OCI-LY3 (cell line): ENCODE data around the gene MGRN1.

Experiments used
- H2AFZ ChIP-seq: fragments of 200-600, 300-600 bp; shearing (Covaris generic); 2 replicates; pipeline ENCODE4 v1.6.0; 2014; ENCODE audit warnings: antibody characterized with exemption, low read depth, low read length
- H3K27ac ChIP-seq: fragments of 200-600, 300-600 bp; sonication (generic); 2 replicates; pipeline ENCODE4 v1.5.1; 2014; ENCODE audit warnings: mild to moderate bottlenecking, low read length, moderate library complexity, mixed read lengths
- H3K27me3 ChIP-seq: fragments of 200-600, 300-600 bp; sonication (generic); 2 replicates; pipeline ENCODE4 v1.6.1; 2014; ENCODE audit warnings: low read depth, low read length, mixed read lengths
- H3K36me3 ChIP-seq: fragments of 200-600, 300-600 bp; sonication (generic); replicated peaks from 2 replicates; pipeline ENCODE3; 2014; ENCODE audit warnings: low read depth, low read length, mixed read lengths
- H3K4me1 ChIP-seq: fragments of 300-600, 200-600 bp; sonication (generic); 2 replicates; pipeline ENCODE4 v1.6.1; 2014; ENCODE audit warnings: low read length, mixed read lengths
- H3K4me2 ChIP-seq: fragments of 200-600, 300-600 bp; sonication (generic); 2 replicates; pipeline ENCODE4 v1.6.1; 2014; ENCODE audit warnings: low read length, mixed read lengths
- H3K4me3 ChIP-seq: fragments of 300-600, 200-600 bp; sonication (generic); 2 replicates; pipeline ENCODE4 v1.5.1; 2014; ENCODE audit warnings: antibody characterized with exemption, mild to moderate bottlenecking, low read length, moderate library complexity
- H3K79me2 ChIP-seq: fragments of 300-600, 200-600 bp; shearing (Covaris generic); 2 replicates; pipeline ENCODE4 v1.6.1; 2014; ENCODE audit warnings: mild to moderate bottlenecking, low read length, mixed read lengths
- H3K9ac ChIP-seq: fragments of 300-600, 200-600 bp; shearing (Covaris generic); 2 replicates; pipeline ENCODE4 v1.6.0; 2014; ENCODE audit warnings: mild to moderate bottlenecking, low read length, moderate library complexity
- H3K9me3 ChIP-seq: fragments of 200-600, 300-600 bp; shearing (Covaris generic); 2 replicates; pipeline ENCODE4 v1.6.1; 2014; ENCODE audit warnings: low read length, mixed read lengths; ENCODE audit not compliant: insufficient read depth
- H4K20me1 ChIP-seq: fragments of 200-600, 300-600 bp; sonication (generic); 2 replicates; pipeline ENCODE4 v1.6.1; 2016; ENCODE audit warnings: low read length, mixed read lengths; ENCODE audit not compliant: insufficient read depth
- CTCF ChIP-seq: fragments of 200-600, 300-600 bp; sonication (generic); IDR thresholded peaks from 2 replicates; pipeline ENCODE4 v1.5.1; 2014; ENCODE audit warnings: antibody characterized with exemption, low read length, low read depth
- EZH2phosphoT487 ChIP-seq: fragments of 200-600 bp; shearing (Covaris generic); IDR thresholded peaks from 2 replicates; pipeline ENCODE4 v1.6.1; 2018; ENCODE audit warnings: antibody characterized with exemption, mixed run types, low read depth

MGRN1 gene

GRCh38 chr16:4704913-4705312 lies 80.3 kb downstream of the MGRN1 start:
- no peak overlapping the region for H3K4me3 ChIP-seq
- H3K27me3 ChIP-seq, result no peaks in the 10 kb centered on the region
- H3K9ac ChIP-seq, result no peak overlapping the region
- no peak overlapping the region for H3K27ac ChIP-seq
- H3K4me1 ChIP-seq, result no peaks in the 10 kb centered on the region
- no peak overlapping the region for H2AFZ ChIP-seq
- no peaks in the 10 kb centered on the region for H3K79me2 ChIP-seq
- TF ChIP-seq EZH2phosphoT487 (no peak), CTCF (no peak)
- H3K4me2 ChIP-seq, result no peak overlapping the region
- H4K20me1 ChIP-seq, result no peaks in the 10 kb centered on the region
- H3K9me3 ChIP-seq, result no peaks in the 10 kb centered on the region
- H3K36me3 ChIP-seq, result peaks cover 3% of the 10 kb centered on the region

- Histone ChIP-seq H3K9ac (no peak overlapping the region), H3K27me3 (no peaks in the 10 kb centered on the region), H3K36me3 (peaks cover 6% of the 10 kb centered on the region), H3K4me3 (no peak overlapping the region), H3K4me1 (no peaks in the 10 kb centered on the region), H2AFZ (no peak overlapping the region), H3K4me2 (no peak overlapping the region), H4K20me1 (no peaks in the 10 kb centered on the region), H3K9me3 (no peaks in the 10 kb centered on the region), H3K27ac (no peak overlapping the region), H3K79me2 (no peaks in the 10 kb centered on the region)
- TF ChIP-seq EZH2phosphoT487, result no peak
- TF ChIP-seq CTCF, result no peak
Measured at GRCh38 chr16:4706871-4707270, 82.2 kb downstream of the MGRN1 start.

GRCh38 chr16:4709481-4709880 lies 84.9 kb downstream of the MGRN1 start:
- H3K4me3 ChIP-seq, result no peak overlapping the region
- H3K27ac ChIP-seq, result no peak overlapping the region
- H3K36me3 ChIP-seq, result peaks cover 6% of the 10 kb centered on the region

More at GRCh38 chr16:4709481-4709880, 84.9 kb downstream of the MGRN1 start:
- Histone ChIP-seq H3K27me3 (no peaks in the 10 kb centered on the region), H3K4me2 (no peak overlapping the region), H2AFZ (no peak overlapping the region), H3K9ac (no peak overlapping the region), H3K4me1 (no peaks in the 10 kb centered on the region), H3K79me2 (no peaks in the 10 kb centered on the region), H4K20me1 (no peaks in the 10 kb centered on the region), H3K9me3 (no peaks in the 10 kb centered on the region)
- no peak for TF ChIP-seq CTCF
- TF ChIP-seq EZH2phosphoT487, result no peak
